GM19395 (cell line): Measurements from ENCODE around the gene IRAK2.
"Not testable (repeated sequence)": the region's sequence is repeated elsewhere in the genome, so short reads cannot be mapped to it uniquely, and the experiment has no call there.

Experiments
- ATAC-seq: cut with Tn5 transposase; IDR thresholded peaks from one replicate; pipeline ENCODE4 v1.9.1; 2021; ENCODE audit warnings: mild to moderate bottlenecking, moderate library complexity; ENCODE audit not compliant: unreplicated experiment

The IRAK2 gene

GRCh38 chr3:10158555-10158954, 6.2 kb upstream of the IRAK2 start:
- ATAC-seq = not testable (repeated sequence)

GRCh38 chr3:10160346-10160745, 4.4 kb upstream of the IRAK2 start:
- ATAC-seq = no peak

GRCh38 chr3:10160925-10161324, 3.8 kb upstream of the IRAK2 start:
- no peak for ATAC-seq

GRCh38 chr3:10162185-10162584, 2.5 kb upstream of the IRAK2 start:
- no peak for ATAC-seq

- ATAC-seq = not testable (repeated sequence)
Measured at GRCh38 chr3:10164201-10164545, 546 bp upstream of the IRAK2 start.

GRCh38 chr3:10166213-10166604, 1.5 kb downstream of the IRAK2 start:
- no peak for ATAC-seq

GRCh38 chr3:10169000-10169496, 4.3 kb downstream of the IRAK2 start:
- ATAC-seq = no peak

- no peak for ATAC-seq
Measured at GRCh38 chr3:10170915-10171478, 6.3 kb downstream of the IRAK2 start.

GRCh38 chr3:10173095-10173925, 8.6 kb downstream of the IRAK2 start:
- no peak for ATAC-seq

- no peak for ATAC-seq
Measured at GRCh38 chr3:10173926-10174435, 9.3 kb downstream of the IRAK2 start.

GRCh38 chr3:10175334-10175733, 10.6 kb downstream of the IRAK2 start:
- ATAC-seq = not testable (repeated sequence)

- ATAC-seq = not testable (repeated sequence)
Measured at GRCh38 chr3:10176150-10176549, 11.4 kb downstream of the IRAK2 start.

- no peak for ATAC-seq
Measured at GRCh38 chr3:10177737-10178136, 13.0 kb downstream of the IRAK2 start.

- no peak for ATAC-seq
Measured at GRCh38 chr3:10178892-10179291, 14.2 kb downstream of the IRAK2 start.

- no peak for ATAC-seq
Measured at GRCh38 chr3:10180289-10180688, 15.6 kb downstream of the IRAK2 start.

- no peak for ATAC-seq
Measured at GRCh38 chr3:10180738-10181295, 16.1 kb downstream of the IRAK2 start.

- no peak for ATAC-seq
Measured at GRCh38 chr3:10182950-10183349, 18.2 kb downstream of the IRAK2 start.

- no peak for ATAC-seq
Measured at GRCh38 chr3:10184250-10184649, 19.5 kb downstream of the IRAK2 start.

GRCh38 chr3:10185804-10186762, 21.4 kb downstream of the IRAK2 start:
- ATAC-seq = no peak

- ATAC-seq = no peak
Measured at GRCh38 chr3:10187290-10187876, 22.7 kb downstream of the IRAK2 start.
